Uterus (tissue), 2 donors: ENCODE results near the gene PPFIBP2.

ENCODE experiments used
- CTCF ChIP-seq, 4 experiments: fragments of 200-600 bp in 2 of 4; fragments of 450-650 bp in 2 of 4; sonication (generic) in 2 of 4; IDR thresholded peaks; one replicate each; pipeline ENCODE4 v1.5.1; 2016 to 2019; ENCODE audit warnings: antibody characterized with exemption in 4 of 4, mild to moderate bottlenecking in 2 of 4, moderate library complexity in 1 of 4
- POLR2A ChIP-seq, 2 donors: fragments of 450-650 bp; IDR thresholded peaks; one replicate each; pipeline ENCODE4 v1.6.1; 2016; ENCODE audit warnings: antibody characterized with exemption in 2 of 2, mild to moderate bottlenecking in 1 of 2, moderate library complexity in 1 of 2

GRCh38 chr11:7635137-7635536, 121.3 kb downstream of the PPFIBP2 start:
- TF ChIP-seq CTCF (IDR thresholded peaks at IDR 0.05) (no peak), POLR2A (IDR thresholded peaks at IDR 0.05) (no peak)
